Daoy (cell line): ENCODE measurements around the gene TDRD9. TPM values are rescaled to one million over a fixed set of nuclear protein-coding genes. Genes with fewer than 3 reads are reported as not detected.

Source experiments
- DNase-seq: peaks from one replicate; pipeline ENCODE4 v3.0.0-alpha.2; 2015; ENCODE audit warnings: low read depth
- total RNA-seq: library from RNA; depleted of rRNA; stranded (reverse); fragments of >200 nt; shearing (Covaris generic); gene quantifications from 2 replicates; pipeline ENCODE4 v1.2.3, GENCODE V29; 2014

The TDRD9 gene
- total RNA-seq, 1 experiment from 2014 or later: not detected

DNA sequence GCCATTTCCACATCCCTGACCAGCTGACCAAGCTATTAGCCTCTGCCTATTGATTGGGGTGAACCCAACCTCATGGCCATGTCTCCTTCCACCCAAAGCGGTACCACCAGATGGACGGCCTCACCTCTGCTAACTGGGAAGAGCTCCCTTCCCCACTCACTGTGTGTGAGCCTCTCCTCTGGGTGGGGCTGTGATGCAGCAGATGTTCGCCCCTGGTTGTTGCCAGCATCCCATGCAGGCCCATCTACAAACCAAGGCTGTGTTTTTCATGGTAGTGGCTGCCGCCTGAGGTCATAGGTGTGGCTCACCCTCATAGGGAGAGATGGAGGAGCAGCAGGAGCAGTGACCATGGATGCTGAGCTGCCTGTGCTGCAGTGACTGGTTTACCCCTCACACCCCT is 61.7 kb downstream of the TDRD9 start:
- DNase-seq: no peak

DNA sequence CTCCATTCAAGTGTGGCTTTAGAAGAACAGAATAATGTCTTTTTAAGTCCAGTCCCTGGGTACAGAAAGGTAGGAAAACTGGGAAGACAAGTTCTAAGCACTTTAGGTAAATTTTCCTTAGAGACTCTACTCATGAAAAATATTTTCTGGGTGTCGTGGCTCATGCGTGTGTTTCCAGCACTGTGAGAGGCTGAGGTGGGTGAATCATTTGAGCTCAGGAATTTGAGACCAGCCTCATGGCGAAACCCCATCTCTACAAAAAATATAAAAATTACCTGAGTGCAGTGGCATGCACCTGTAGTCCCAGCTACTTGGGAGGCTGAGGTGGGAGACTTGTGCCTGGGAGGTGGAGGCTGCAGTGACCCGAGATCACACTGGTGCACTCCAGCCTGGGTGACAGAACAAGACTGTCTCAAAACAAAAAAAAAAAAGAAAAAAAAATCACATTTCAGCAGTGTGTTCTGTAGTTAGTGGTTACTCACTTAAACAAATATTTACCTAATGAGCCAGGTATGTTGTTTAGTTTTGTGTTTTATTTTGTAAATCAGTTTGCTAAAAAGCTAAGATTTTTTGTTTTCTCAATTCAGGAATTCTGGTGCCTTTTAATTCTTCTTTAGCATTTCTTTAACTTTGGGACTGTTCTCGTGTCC is 66.4 kb downstream of the TDRD9 start:
- peak; percentile 48 for DNase-seq

DNA sequence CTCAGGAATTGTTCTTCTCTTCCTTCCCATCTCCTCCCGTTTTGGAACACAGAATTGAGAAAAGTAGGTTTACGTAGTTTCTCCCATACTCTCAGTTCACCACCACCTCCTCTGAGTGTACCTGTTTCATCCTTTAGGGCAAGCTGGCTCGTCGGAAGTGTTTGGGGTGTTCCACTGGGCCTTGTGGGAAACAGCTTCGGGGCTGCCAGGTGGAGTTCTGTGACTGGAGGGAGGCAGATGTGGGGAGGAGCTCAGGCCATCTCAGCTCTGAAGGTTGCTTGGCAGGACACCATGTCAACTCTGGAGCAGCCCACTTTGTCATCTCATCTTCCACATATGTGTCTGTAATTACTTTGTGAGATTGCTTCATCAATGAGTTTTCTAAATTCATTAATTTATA is 67.6 kb downstream of the TDRD9 start:
- no peak for DNase-seq

DNA sequence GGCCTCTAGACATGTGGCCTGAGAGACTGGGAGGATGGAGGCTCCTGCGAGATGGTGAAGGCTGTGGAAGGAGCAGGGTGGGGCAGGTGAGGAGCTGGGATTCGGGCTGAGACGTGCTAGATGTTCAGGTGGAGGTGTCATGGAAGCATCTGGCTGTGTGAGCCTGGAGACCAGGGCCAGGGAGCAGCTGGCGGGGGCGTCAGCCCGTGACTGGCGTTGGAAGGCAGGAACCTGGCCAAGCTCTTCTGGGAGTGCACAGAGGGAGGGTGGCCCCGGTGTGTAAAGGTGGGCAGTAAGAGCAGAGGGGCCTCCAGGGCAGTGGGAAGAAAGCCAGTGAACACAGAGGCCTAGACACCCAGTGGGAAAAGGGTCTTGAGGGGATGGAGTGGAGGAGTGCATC is 69.1 kb downstream of the TDRD9 start:
- DNase-seq: no peak

DNA sequence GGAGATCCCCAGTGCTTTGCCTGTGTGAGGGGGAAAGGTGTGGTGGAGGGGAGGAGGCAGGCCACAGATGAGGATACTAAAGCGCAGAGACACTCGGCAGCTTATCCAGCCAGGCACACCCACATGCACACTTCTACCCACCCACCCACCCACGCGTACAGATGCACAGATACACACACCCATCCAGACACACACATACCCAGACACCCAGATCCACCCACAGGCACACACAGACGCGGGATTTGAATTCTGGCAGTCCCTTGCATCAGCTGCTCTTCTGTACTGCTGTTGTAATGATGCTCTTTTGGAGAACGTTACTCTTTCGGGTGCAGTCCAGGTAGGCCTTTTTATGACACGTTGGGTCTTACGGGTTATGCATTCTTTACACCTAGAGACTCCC is 69.8 kb downstream of the TDRD9 start:
- DNase-seq: no peak

DNA sequence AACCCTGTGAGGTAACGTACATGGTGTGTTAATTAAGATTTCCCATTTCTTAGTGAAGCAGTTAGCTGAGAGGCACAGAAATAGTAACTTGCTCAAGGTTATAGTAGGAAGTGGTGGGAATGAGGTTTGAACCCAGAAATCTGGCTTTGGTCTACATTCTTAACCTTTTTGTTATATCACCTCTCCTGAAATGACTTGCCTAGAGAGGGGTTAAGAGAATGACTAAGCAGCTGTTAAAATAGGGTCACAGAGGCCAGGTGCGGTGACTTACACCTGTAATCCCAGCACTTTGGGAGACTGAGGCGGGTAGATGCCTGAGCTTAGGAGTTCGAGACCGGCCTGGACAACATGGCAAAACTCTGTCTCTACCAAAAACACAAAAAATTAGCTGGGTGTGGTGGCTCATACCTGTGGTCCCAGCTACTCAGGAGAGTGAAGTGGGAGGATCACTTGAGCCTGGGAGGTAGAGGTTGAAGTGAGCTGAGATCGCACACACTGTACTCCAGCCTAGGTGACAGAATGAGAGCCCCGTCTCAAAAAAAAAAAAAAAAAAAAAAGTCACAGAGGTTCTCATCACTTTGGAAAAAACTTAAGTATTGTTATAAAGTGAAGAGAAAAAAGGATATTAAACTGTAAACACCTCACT is 71.7 kb downstream of the TDRD9 start:
- no peak for DNase-seq

DNA sequence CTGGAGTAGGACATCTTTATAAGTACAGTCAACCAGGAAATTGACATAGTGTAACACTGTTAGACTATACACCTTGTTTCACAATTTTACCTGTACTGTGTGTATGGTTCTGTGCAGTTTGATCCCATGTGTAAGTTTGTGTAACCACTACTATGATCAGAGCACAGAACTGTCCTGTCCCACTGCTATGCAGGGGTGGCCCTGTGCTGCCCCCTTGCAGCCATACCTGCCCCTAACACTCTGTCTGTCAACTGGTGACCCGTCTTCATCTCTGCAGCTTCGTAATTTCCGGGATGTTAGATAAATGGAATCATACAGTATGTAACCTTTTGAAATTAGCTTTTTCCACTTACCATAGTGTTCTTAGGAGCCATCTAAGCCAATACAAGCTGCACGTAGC is 72.7 kb downstream of the TDRD9 start:
- DNase-seq: peak; percentile 30

DNA sequence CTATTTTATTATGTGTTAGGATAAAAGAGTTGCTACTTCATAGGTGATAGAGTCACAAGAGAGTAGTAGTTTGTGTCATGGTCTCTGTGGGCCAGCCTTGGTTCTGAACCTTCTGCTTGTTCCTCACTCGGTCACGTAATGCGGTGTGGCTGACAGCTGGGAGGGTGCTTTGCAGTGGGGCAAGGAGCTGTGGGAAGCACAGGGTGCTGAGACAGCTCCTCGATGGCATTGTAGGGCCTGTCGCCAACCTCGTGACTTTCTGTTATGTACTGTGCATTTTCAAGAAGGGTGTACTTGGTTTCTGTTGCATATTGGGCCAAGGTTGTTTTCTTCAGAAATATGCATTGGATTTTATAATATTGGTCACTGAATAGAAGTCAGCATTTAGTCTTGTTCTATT is 75.4 kb downstream of the TDRD9 start:
- no peak for DNase-seq

DNA sequence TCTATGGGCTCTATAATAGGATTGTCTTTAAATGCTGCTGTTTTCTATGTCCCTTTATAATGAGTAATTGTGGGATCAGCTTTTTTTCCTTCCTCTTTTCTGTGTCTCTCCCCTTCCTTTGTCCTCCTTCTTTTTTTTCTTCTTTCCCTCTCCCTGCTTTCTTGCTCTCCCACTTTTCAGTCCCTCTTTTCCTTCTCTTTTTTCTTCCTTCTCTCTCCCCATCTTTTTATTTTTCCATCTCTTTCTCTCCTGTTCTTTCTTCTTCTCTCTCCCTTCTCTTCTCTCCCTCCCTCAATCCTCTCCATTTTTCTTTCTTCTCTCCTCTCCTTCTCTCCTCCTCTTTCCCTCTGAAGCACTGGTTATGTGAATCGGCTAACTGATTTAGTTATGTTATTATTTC is 76.6 kb downstream of the TDRD9 start:
- DNase-seq: no peak

DNA sequence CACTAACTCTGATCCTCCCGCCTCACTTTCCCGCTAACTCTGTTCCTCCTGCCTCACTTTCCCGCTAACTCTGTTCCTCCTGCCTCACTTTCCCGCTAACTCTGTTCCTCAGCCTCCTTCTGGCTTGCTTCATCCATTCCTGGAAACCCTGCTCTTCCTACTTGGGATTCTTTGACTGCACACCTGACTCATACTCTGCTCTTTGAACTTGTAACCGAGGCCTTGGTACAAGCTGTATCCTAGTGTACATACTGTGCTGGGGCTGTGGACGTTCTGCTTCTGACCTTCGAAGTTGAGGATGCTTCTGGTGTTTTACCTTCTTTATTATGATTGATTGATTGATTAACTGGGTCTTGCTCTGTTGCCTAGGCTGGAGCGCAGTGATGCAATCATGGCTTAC is 77.2 kb downstream of the TDRD9 start:
- DNase-seq: no peak

DNA sequence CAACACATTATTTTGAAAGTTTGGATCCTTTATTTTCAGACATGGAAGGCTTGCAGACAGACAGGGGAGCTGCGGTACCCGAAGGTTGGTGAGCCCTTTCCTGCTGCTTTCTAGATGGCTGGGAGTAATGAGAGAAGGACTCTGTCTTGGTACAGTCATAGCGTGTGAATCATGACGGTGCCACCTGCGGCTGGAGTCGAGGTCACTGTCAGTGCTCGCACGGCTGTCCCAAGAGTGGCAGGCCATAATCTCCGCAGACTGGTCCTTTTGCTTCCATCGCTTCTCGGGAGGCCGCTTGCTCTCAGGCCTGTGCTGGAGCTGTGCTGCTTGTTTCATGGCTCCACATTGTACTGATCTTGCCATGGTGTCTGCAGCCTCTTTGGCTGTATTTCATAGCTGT is 78.9 kb downstream of the TDRD9 start:
- no peak for DNase-seq

DNA sequence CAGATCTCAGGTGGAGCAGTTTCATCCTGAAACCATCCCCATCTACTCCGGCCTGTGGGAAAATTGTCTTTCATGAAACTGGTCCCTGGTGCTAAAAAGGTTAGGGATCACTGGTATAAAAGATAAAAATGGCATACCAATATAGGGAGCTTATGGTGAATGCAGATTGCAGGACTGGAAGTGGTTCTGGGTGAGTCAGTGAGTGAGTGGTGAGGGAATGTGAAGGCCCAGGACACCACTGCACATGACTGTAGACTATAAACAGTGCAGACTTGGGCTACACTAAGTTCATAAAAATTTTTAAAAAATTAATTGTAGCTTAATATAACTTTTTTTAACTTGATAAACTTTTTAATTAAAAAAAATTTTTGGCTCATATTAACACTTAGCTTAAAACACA is 81.0 kb downstream of the TDRD9 start:
- DNase-seq: no peak

DNA sequence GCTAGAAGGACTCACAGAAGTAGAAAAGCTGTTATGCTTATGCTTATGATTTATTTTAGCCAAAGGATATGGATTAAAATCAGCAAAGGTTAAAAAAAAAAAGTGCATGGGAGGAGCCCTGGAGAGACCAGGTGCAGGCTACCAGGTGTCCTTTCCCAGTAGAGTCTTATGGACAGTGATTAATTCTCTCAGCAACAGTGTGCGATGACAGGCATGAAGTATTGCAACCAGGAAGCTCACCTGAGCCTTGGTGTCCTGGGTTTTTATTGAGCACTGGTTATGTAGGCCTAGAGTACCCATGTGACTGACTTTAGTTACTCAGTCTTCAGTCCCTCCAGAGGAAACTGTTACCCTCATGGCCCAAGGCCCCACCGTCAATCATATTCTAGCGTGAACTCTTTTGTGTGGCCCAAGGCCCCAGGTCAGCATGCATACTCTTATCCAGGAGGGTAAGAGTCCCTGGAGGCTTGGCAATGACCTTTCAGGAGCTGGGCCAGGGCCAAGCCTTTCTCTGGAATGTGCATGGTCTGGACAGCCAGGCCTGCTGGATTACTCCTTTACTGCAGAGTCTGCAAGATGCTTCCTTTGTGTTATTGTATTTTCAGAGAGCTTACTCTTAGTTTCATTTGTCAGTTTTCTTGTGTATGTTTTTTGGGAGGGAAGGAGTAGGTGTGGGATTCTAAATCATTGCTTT is 83.7 kb downstream of the TDRD9 start:
- DNase-seq: no peak

DNA sequence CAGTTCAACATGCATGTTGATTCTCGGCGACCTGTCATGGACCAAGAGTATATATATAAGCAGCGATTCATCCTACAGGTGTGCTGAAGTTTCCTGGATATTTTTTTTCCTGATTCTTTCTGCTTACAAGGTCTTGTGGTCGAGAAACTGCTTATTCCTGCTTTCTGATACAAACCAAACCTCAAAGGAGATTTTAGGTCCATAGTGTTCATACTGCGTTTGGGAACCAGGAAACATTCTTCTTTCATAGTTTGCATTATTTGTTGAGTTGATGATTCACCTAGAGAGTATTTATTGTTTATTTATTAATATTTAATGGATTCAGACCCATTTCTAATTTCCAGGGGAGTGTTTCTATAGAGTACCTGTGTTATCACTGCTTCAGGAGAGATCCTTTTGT is 86.5 kb downstream of the TDRD9 start:
- DNase-seq: no peak

DNA sequence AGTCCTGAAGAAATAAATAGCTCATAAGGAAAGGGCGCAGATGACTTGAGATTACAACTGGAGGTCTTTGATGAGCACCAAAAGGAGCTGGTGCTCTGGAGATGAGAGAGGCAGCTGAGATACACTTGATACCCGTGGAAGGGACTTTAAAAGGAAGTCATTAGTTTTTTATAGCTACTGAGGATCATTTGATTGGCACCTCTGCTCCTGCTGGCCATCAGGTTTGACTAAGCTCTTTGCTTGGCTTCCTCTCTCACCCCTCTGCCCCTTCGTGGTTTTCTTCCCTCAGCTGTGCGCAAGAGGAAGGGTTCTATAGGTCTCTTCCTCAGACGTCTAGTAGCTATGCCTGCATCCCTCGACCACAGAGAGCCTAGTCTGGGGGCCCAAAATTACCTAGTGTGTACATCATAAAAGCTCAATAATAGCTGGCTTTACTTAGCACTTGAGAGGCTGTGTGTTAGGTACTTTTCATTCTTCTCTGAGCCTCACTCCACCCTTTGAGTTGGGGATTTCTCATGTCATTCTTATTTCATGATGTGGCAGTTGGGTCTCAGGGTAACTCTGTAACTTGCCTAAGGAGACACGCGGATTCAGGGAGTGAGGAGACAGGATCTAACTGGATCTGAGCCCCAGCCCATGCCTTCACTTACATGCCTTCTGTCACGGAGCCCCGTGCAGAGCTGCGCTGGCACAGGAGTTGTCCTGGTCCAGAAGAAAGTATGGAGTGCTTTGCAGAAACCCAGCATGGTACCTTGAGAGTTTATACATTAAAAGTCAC is 88.8 kb downstream of the TDRD9 start:
- DNase-seq: no peak

DNA sequence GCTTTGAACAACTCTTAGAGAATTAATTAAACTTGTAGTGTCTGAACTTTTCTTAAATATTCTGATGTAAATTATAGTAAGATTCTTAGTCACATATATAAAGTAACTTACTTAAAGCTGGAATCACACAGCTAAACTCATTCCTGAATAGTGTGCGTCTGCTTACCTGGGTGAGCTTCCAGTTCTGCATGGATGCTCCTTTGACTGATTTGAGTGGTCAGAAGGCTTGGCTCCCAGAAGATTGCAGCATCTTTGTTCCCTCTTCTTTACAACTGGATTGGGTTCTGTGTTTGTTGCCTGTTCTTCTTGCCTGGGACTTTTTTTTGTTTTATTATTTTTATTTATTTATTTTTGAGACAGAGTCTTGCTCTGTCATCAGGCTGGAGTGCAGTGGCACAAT is 90.8 kb downstream of the TDRD9 start:
- DNase-seq: no peak

DNA sequence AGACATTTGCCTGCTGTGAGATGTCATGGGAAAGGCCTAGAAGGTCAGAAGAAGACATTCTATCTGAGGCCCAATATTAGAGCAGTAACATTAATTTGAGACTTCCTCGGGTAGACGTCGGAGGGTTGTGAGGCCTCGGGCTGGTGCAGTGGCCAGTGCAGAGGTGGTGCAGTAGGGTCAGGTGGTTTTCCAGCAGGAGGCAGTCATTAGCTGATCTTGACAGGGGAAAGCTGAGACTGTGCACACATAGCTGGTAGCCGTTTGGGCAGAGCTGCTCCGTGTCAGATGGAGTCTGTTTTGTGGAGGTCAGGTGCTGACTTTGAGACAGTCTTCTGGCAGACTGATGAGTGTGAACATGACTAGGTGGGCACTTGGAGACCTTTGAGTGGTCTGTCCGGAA is 91.5 kb downstream of the TDRD9 start:
- no peak for DNase-seq

DNA sequence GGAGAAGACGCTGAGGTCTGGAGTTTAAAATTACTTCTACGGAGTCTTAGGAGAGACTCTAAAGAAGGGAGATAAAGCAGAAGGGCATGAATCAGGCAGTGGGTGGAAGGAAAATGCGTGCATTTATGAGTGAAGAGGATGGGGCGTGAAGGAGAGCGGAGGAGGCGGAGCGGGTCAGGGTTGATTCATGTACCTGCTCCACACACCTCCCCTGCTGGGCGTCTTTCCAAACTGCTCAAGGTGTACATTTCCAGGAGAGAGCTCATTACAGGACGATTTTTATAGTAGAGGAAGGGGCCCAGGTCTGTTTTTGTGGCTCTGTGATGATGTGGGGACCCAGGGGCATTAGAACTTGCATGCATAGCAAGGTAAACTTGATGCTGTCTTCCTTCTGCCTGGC is 92.2 kb downstream of the TDRD9 start:
- DNase-seq: no peak

DNA sequence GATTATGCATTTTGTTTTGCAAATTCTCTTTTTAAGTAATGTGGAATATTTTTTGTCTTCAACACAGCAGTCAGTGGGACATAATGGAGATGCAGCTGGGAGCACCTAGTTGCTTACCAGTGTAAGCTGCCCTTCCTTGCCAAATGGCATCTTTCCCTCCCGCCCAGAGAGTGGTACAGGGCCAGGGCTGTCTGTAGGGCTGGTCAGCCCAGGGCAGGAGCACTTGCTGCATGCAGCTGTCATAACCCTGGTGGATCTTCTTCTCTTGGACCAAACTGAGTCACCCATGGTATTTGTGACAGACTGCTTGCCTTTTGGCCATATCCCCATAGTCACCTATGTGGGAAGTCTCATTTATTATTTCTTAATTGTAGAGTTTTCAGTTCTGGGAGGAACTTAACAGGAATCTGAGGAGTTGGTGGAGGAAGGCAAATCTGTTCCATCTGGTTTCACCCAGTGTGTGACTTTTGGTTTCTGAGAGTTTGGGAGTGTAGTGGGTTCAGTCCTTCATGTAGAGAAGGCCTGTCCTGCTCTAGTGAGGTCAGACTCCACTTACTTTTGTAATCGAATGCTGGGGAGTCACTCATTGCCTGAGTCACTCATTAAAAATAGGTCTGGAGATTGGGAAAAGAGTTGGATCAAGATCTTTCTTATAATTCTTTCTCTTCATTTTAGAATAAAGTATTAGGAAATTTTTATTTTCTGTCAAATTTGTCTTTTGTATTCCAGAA is 95.2 kb downstream of the TDRD9 start:
- no peak for DNase-seq

DNA sequence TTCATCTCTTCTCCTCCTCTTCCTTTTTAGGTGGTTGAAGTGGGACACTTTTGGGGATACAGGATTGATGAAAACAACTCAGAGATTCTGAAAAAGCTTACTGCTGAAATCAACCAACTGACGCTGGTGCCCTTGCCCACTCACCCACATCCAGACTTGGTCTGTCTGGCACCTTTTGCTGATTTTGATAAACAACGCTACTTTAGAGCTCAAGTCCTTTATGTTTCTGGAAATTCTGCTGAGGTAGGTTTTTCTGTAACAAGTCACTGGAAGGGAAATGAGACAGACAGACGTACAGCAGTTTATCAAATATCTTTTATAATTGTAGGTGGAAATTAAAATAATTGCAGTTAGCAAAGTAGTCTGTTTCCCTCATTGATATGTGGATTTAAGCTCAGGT is 97.3 kb downstream of the TDRD9 start:
- no peak for DNase-seq

DNA sequence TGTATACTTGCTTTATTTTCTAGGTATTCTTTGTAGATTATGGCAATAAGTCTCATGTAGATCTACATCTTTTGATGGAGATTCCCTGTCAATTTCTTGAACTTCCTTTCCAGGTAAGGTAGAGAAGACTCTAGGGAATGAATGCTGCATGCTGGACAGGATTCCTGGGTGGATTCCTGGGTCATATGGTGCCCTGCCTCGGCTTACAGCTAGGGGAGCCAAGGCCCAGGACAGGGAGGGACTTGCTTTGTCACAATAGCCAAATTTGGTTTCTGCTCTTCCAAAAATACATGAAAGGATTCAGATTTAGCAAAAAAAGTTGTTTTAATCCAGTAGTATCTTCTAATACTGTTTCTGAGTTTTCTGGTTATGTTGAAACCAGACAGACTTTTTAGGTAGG is 97.8 kb downstream of the TDRD9 start:
- DNase-seq: no peak

DNA sequence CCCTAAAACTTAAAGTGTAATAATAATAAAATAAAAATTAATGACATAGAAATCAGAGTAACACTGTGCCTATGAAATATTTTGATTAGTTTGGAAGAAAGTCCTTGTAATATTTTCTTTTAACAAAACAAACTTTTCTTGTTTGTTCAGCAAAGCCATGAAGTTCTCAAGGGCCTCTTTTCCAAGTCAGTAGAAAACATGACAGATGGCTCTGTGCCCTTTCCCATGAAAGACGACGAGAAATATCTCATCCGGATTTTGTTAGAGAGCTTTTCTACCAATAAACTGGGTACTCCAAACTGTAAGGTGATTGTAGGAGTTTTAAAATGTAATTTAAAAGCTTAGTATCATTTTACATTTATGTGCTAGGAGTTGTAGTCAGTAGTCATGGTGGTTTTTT is 102.7 kb downstream of the TDRD9 start:
- no peak for DNase-seq
